KMS-11 (cell line): ENCODE measurements around the gene DLG2.

Experiments
- H2AFZ ChIP-seq: fragments of 200-600 bp; sonication (generic); 2 replicates; pipeline ENCODE4 v1.6.1; 2016; ENCODE audit warnings: antibody characterized with exemption, mixed run types, low read depth
- H3K27ac ChIP-seq: fragments of 200-600 bp; sonication (generic); 2 replicates; pipeline ENCODE4 v1.6.1; 2016; ENCODE audit warnings: mild to moderate bottlenecking, mixed run types
- H3K27me3 ChIP-seq: fragments of 200-600 bp; sonication (generic); 2 replicates; pipeline ENCODE4 v1.6.1; 2017; ENCODE audit warnings: mild to moderate bottlenecking, low read depth, mixed run types, moderate library complexity; ENCODE audit not compliant: insufficient read depth
- H3K36me3 ChIP-seq: fragments of 200-600 bp; sonication (generic); 2 replicates; pipeline ENCODE4 v1.6.1; 2017; ENCODE audit warnings: mild to moderate bottlenecking, mixed run types; ENCODE audit not compliant: insufficient read depth
- H3K4me1 ChIP-seq: fragments of 200-600 bp; sonication (generic); 2 replicates; pipeline ENCODE4 v1.6.1; 2016; ENCODE audit warnings: mild to moderate bottlenecking, low read depth, mixed run types; ENCODE audit not compliant: poor library complexity, severe bottlenecking
- H3K4me2 ChIP-seq: fragments of 200-600 bp; sonication (generic); 2 replicates; pipeline ENCODE4 v1.7.0; 2016; ENCODE audit warnings: mild to moderate bottlenecking, mixed run types
- H3K4me3 ChIP-seq: fragments of 200-600 bp; sonication (generic); IDR thresholded peaks from 2 replicates; pipeline ENCODE4 v1.6.1; 2017; ENCODE audit warnings: low read depth, low read length, mixed read lengths; ENCODE audit not compliant: insufficient read depth
- H3K79me2 ChIP-seq: fragments of 200-600 bp; sonication (generic); 2 replicates; pipeline ENCODE4 v1.6.1; 2016; ENCODE audit warnings: low read depth, mixed run types; ENCODE audit not compliant: insufficient read depth
- H3K9ac ChIP-seq: fragments of 200-600 bp; sonication (generic); 2 replicates; pipeline ENCODE4 v1.6.1; 2016; ENCODE audit warnings: mild to moderate bottlenecking, mixed run types
- H4K20me1 ChIP-seq: fragments of 200-600 bp; sonication (generic); 2 replicates; pipeline ENCODE4 v1.6.1; 2016; ENCODE audit warnings: mild to moderate bottlenecking, mixed run types; ENCODE audit not compliant: insufficient read depth
- TF ChIP-seq, protein P1 (sequence below): fragments of 200-600 bp; sonication (generic); conservative IDR thresholded peaks from 2 replicates; pipeline ENCODE4 v1.6.1; 2017; ENCODE audit warnings: low read depth, mild to moderate bottlenecking, antibody characterized with exemption, low read length, moderate library complexity, mixed read lengths

DLG2 gene

DNA sequence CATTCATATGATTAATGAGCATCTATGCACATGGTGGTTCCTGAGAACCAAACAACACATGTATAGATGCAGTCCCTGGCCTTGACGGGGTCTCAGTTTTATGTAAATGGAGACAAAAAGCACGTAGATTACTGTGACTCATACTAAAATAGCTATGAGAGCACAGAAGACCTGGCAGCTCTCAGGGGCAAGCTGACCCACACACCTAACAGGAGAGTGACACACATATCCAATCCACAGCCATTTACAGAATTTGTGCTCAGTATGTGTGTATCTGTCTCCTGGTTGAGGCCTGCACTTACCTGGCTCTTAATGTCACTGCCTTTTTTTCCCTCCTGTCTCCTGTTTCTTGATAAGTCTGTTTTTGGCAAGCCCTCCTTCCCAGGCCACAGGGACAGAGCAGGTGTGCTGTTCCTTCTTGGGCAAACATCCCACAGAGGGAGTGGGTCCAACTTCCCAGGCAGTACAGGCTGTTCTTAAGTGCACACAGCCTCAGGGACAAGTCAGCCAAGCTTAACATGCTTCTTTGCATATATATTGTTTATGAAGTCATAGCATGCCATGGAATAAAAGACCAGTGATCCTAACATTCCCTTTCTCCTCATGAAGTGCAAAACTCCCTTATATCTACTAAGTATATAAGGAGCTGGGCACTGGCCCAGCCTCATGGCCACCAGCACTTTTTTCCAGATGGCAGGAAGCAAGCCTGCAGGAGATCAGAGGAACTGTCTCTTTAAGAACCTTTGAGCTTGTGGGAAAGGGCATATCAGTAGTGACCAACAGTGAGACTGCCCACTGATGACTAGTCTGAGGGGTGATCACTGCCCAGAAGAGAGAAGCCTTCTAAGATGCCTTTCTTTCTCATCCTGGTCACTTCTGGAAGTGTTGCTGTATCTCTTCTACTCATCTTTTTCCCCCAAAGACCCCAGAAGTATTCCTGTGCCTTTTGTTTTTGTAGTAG is 2216.3 kb downstream of the DLG2 start:
- H3K4me3 ChIP-seq: no peak overlapping the region
- H3K27ac ChIP-seq: no peak overlapping the region
- H3K27me3 ChIP-seq: no peaks in the 10 kb centered on the region
- no peaks in the 10 kb centered on the region for H3K79me2 ChIP-seq
- TF ChIP-seq, protein P1, sequence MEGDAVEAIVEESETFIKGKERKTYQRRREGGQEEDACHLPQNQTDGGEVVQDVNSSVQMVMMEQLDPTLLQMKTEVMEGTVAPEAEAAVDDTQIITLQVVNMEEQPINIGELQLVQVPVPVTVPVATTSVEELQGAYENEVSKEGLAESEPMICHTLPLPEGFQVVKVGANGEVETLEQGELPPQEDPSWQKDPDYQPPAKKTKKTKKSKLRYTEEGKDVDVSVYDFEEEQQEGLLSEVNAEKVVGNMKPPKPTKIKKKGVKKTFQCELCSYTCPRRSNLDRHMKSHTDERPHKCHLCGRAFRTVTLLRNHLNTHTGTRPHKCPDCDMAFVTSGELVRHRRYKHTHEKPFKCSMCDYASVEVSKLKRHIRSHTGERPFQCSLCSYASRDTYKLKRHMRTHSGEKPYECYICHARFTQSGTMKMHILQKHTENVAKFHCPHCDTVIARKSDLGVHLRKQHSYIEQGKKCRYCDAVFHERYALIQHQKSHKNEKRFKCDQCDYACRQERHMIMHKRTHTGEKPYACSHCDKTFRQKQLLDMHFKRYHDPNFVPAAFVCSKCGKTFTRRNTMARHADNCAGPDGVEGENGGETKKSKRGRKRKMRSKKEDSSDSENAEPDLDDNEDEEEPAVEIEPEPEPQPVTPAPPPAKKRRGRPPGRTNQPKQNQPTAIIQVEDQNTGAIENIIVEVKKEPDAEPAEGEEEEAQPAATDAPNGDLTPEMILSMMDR: no peak
- no peaks in the 10 kb centered on the region for H3K4me1 ChIP-seq
- H4K20me1 ChIP-seq: no peaks in the 10 kb centered on the region
- no peak overlapping the region for H3K4me2 ChIP-seq
- no peaks in the 10 kb centered on the region for H3K36me3 ChIP-seq
- no peak overlapping the region for H3K9ac ChIP-seq
- H2AFZ ChIP-seq: no peak overlapping the region

DNA sequence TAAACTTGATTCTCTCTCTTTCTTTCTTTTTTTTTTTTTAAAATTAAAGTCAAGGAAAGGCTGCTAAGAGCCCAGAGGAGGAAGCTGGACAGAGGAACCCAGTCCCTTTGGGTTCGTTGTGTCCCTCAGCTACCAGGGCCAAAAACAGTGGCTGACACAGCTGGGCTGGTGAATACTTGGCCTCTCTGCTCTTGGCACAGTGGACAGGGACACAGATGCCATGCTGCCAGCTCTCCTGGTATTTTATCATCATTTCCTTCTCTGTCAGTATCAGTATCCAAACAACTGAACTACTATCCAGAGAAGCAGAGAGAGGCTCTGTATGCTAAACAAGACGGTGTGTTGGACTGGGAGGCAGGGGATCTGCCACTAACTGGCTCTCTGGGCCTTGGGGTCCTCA is 2217.3 kb downstream of the DLG2 start:
- Histone ChIP-seq H3K4me1 (no peaks in the 10 kb centered on the region), H3K27me3 (no peaks in the 10 kb centered on the region), H3K79me2 (no peaks in the 10 kb centered on the region), H3K4me2 (no peak overlapping the region), H3K9ac (no peak overlapping the region), H4K20me1 (no peaks in the 10 kb centered on the region), H3K27ac (no peak overlapping the region), H2AFZ (no peak overlapping the region), H3K4me3 (no peak overlapping the region), H3K36me3 (no peaks in the 10 kb centered on the region)
- TF ChIP-seq, protein P1: no peak

DNA sequence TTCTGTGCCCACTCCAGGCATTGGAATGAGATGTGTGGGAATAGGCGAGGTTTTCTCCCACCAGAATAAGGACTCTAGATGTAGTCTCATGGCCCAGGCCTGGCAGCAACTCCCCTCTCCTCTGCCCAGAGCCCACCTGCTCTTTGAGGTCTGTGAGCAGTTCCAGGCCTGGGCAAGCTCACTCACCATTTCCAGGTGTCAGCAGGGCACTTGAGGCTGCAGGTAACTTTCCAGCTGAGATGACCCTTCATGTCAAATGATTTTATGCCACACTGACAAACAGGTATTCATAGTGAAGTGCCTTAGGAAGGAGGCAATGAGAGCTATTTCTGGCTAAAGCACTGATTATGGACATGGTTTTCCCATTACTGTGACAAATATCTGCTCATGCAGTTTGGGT is 2217.7 kb downstream of the DLG2 start:
- Histone ChIP-seq H3K27ac (no peak overlapping the region), H3K36me3 (no peaks in the 10 kb centered on the region), H3K27me3 (no peaks in the 10 kb centered on the region), H3K4me2 (no peak overlapping the region), H3K79me2 (no peaks in the 10 kb centered on the region), H3K9ac (no peak overlapping the region), H2AFZ (no peak overlapping the region), H3K4me3 (no peak overlapping the region), H4K20me1 (no peaks in the 10 kb centered on the region), H3K4me1 (no peaks in the 10 kb centered on the region)
- TF ChIP-seq, protein P1: no peak

DNA sequence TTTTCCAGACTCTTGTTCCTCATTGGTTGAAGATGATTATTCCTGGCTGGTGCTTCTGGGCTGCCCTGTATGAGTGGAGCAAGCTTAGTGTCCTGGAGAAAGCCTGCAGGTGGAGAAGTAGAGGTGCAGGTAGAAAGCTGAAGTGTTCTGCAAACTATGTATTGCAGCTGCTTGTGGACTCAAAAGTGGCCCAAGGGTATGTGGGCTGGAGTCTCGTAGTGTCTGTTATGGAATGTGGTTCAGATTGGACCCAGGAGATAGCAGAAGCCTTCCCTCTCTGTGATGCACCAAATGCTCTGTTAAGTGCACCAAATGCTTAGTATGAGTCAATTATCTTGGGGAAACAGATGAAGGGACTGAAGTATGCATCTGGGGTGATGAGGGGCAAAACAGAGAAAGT is 2218.2 kb downstream of the DLG2 start:
- H2AFZ ChIP-seq: no peak overlapping the region
- H3K36me3 ChIP-seq: no peaks in the 10 kb centered on the region
- TF ChIP-seq, protein P1: no peak
- H3K79me2 ChIP-seq: no peaks in the 10 kb centered on the region
- no peaks in the 10 kb centered on the region for H3K4me1 ChIP-seq
- H4K20me1 ChIP-seq: no peaks in the 10 kb centered on the region
- no peaks in the 10 kb centered on the region for H3K27me3 ChIP-seq
- no peak overlapping the region for H3K4me2 ChIP-seq
- no peak overlapping the region for H3K4me3 ChIP-seq
- H3K27ac ChIP-seq: no peak overlapping the region
- H3K9ac ChIP-seq: no peak overlapping the region
